Measurements from ENCODE around the gene RABIF.
"Not testable (repeated sequence)": the region's sequence is repeated elsewhere in the genome, so short reads cannot be mapped to it uniquely, and the experiment has no call there.

The RABIF gene

GRCh38 chr1:202888531-202889360 lies at the start of gene RABIF:
TSS of gene RABIF (minus strand) at chr1:202889149. CDS start at chr1:202889098, 51 bp downstream.
- DNase-seq = peak; percentile 98

GRCh38 chr1:202938287-202938925 lies 49.5 kb upstream of the RABIF start:
- DNase-seq = no peak

GRCh38 chr1:202936409-202936808 lies 47.5 kb upstream of the RABIF start:
- DNase-seq = not testable (repeated sequence)

- DNase-seq = no peak
Observed at GRCh38 chr1:202935844-202936243, 46.9 kb upstream of the RABIF start.

- DNase-seq = no peak
Observed at GRCh38 chr1:202934755-202935154, 45.8 kb upstream of the RABIF start.

GRCh38 chr1:202932476-202932875 lies 43.5 kb upstream of the RABIF start:
- no peak for DNase-seq

- DNase-seq = peak; percentile 95
Observed at GRCh38 chr1:202926581-202927491, 37.9 kb upstream of the RABIF start, which contains the start of gene KLHL12. TSS of gene KLHL12 (minus strand) at chr1:202927234. CDS start at chr1:202925162, 2,072 bp downstream.

GRCh38 chr1:202923533-202923932 lies 34.6 kb upstream of the RABIF start:
- DNase-seq = no peak

GRCh38 chr1:202919615-202920014 lies 30.7 kb upstream of the RABIF start:
- DNase-seq = no peak

GRCh38 chr1:202915146-202915545 lies 26.2 kb upstream of the RABIF start:
- DNase-seq = no peak

- not testable (repeated sequence) for DNase-seq
Observed at GRCh38 chr1:202912476-202912875, 23.5 kb upstream of the RABIF start.

- no peak for DNase-seq
Observed at GRCh38 chr1:202909494-202909893, 20.5 kb upstream of the RABIF start.

GRCh38 chr1:202908998-202909397 lies 20.0 kb upstream of the RABIF start:
- no peak for DNase-seq

GRCh38 chr1:202905331-202905730 lies 16.4 kb upstream of the RABIF start:
- DNase-seq = no peak

GRCh38 chr1:202903808-202904207 lies 14.9 kb upstream of the RABIF start:
- not testable (repeated sequence) for DNase-seq

GRCh38 chr1:202901555-202901954 lies 12.6 kb upstream of the RABIF start:
- no peak for DNase-seq

- no peak for DNase-seq
Observed at GRCh38 chr1:202892501-202892900, 3.6 kb upstream of the RABIF start.

- no peak for DNase-seq
Observed at GRCh38 chr1:202890392-202890791, 1.4 kb upstream of the RABIF start.

GRCh38 chr1:202888221-202888530 lies 773 bp downstream of the RABIF start:
- no peak for DNase-seq

GRCh38 chr1:202880961-202881460 lies 7.9 kb downstream of the RABIF start:
- no peak for DNase-seq

- no peak for DNase-seq
Observed at GRCh38 chr1:202880062-202880461, 8.9 kb downstream of the RABIF start.

GRCh38 chr1:202879128-202879527 lies 9.8 kb downstream of the RABIF start:
- no peak for DNase-seq

- no peak for DNase-seq
Observed at GRCh38 chr1:202873026-202873425, 15.9 kb downstream of the RABIF start.
